Keratinocyte (primary cell): Measurements from ENCODE around the gene XPC. TPM values are rescaled to one million over a fixed set of nuclear protein-coding genes. Genes with fewer than 3 reads are reported as not detected.

ENCODE experiments used
- DNase-seq: peaks from one replicate; pipeline ENCODE4 v3.0.0-alpha.2; 2011; ENCODE audit warnings: low read depth, missing footprints, low spot score
- FAIRE-seq: peaks from 2 replicates; lab custom pipeline; 2011; peaks lifted over from hg19 to GRCh38; lab: Jason Lieb, UNC
- H2AFZ ChIP-seq: 2 replicates; pipeline ENCODE4 v1.6.0; 2012; ENCODE audit warnings: low read length, control low read depth, inconsistent platforms; ENCODE audit not compliant: control insufficient read depth
- H3K27ac ChIP-seq: 2 replicates; pipeline ENCODE4 v1.5.1; 2011; ENCODE audit warnings: low read length; ENCODE audit not compliant: control insufficient read depth, insufficient read depth
- H3K27me3 ChIP-seq: 3 replicates; pipeline ENCODE4 v1.6.0; 2011; ENCODE audit warnings: low read length; ENCODE audit not compliant: control insufficient read depth, insufficient read depth; ENCODE audit errors: extremely low read depth
- H3K36me3 ChIP-seq, 2 experiments: 2 replicates in 1 of 2; 3 replicates in 1 of 2; pipeline ENCODE4 v1.5.1; 2011; ENCODE audit warnings: low read length in 2 of 2, mild to moderate bottlenecking in 1 of 2; ENCODE audit not compliant: control insufficient read depth in 2 of 2, insufficient read depth in 2 of 2; ENCODE audit errors: extremely low read depth in 1 of 2
- H3K4me1 ChIP-seq: 3 replicates; pipeline ENCODE4 v1.5.1; 2011; ENCODE audit warnings: low read length; ENCODE audit not compliant: control insufficient read depth, insufficient read depth; ENCODE audit errors: extremely low read depth
- H3K4me2 ChIP-seq: 3 replicates; pipeline ENCODE4 v1.6.0; 2011; ENCODE audit warnings: low read depth, low read length; ENCODE audit not compliant: control insufficient read depth, insufficient read depth; ENCODE audit errors: extremely low read depth
- H3K4me3 ChIP-seq, 3 experiments: fragments of 200-600 bp in 1 of 3; sonication (generic) in 1 of 3; 2 replicates in 2 of 3; 3 replicates in 1 of 3; pipeline ENCODE4 v1.5.1; 2011 to 2016; ENCODE audit warnings: low read length in 3 of 3, mild to moderate bottlenecking in 3 of 3, control low read depth in 2 of 3, inconsistent platforms in 1 of 3, low read depth in 1 of 3, mixed read lengths in 1 of 3, mixed run types in 1 of 3, moderate library complexity in 1 of 3; ENCODE audit not compliant: control insufficient read depth in 2 of 3, insufficient read depth in 2 of 3; ENCODE audit errors: extremely low read depth in 1 of 3
- H3K79me2 ChIP-seq: 2 replicates; pipeline ENCODE4 v1.6.0; 2012; ENCODE audit warnings: low read length; ENCODE audit not compliant: control insufficient read depth, insufficient read depth
- H3K9ac ChIP-seq: 3 replicates; pipeline ENCODE4 v1.6.0; 2011; ENCODE audit warnings: low read length; ENCODE audit not compliant: control insufficient read depth, insufficient read depth; ENCODE audit errors: extremely low read depth
- H3K9me1 ChIP-seq: 3 replicates; pipeline ENCODE4 v1.6.0; 2011; ENCODE audit warnings: low read length; ENCODE audit not compliant: control insufficient read depth, insufficient read depth; ENCODE audit errors: extremely low read depth
- H3K9me3 ChIP-seq: 2 replicates; pipeline ENCODE4 v1.5.1; 2012; ENCODE audit warnings: low read depth, low read length; ENCODE audit not compliant: control insufficient read depth
- H4K20me1 ChIP-seq: 3 replicates; pipeline ENCODE4 v1.6.0; 2011; ENCODE audit warnings: low read length; ENCODE audit not compliant: control insufficient read depth, insufficient read depth; ENCODE audit errors: extremely low read depth
- EZH2 ChIP-seq: IDR thresholded peaks from one replicate; pipeline ENCODE4 v1.6.1; 2012; ENCODE audit warnings: inconsistent platforms, mild to moderate bottlenecking, low read length, moderate library complexity
- dilution Hi-C: fragments of 300-500 bp; cut with MboI; formaldehyde crosslinking; loops from one replicate; pipeline ENCODE4 v1.7.0; 2020; ENCODE audit warnings: low sequenced_read_pairs; ENCODE audit not compliant: extremely low pct_ligation_motif_present
- polyA plus RNA-seq, 5 experiments: library from polyadenylated mRNA; depleted of rRNA in 3 of 5; stranded (reverse) in 3 of 5; stranded (forward) in 1 of 5; unstranded in 1 of 5; fragments of >200 nt; gene quantifications; 1 replicate in 1 of 5; 2 replicates in 3 of 5; 3 replicates in 1 of 5; pipeline versions ENCODE4 v1.2.1 to v1.2.3, GENCODE V29; 2011 to 2012; ENCODE audit warnings: missing spikeins in 2 of 5, low read depth in 1 of 5, low replicate concordance in 1 of 5
- TF ChIP-seq, protein P1 (sequence below), 3 experiments: IDR thresholded peaks in 1 of 3; conservative IDR thresholded peaks in 1 of 3; optimal IDR thresholded peaks in 1 of 3; 2 replicates in 2 of 3; 3 replicates in 1 of 3; pipeline versions ENCODE3 to v1.5.1; 2011; ENCODE audit warnings: low read length in 3 of 3, mild to moderate bottlenecking in 3 of 3, moderate library complexity in 2 of 3, control low read depth in 1 of 3, inconsistent platforms in 1 of 3; ENCODE audit not compliant: insufficient read depth in 2 of 3; ENCODE audit errors: extremely low read depth in 1 of 3

The XPC gene
- polyA plus RNA-seq, 1 donor (not counting 4 experiments of a cell fraction or from before 2014, with no cell fraction given): 24.9 TPM

DNA sequence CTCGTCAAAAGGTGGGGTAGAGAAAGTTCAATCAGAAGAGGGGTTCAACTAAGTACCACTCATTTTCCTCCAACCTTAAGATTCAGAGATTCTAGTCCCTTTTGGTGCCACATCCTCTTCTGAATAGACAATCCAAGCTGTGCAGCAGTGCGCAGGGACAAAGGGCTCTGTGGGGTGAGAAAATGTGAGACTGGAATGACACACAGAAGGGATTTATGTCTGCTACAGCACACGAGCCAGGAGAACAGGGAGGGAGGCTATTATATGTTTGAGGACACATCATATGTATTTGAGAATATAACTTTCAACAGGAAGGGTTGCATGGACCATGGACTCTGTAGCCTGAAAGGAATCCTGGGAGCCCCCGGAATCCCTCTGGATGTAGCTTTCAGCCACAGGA, 33.2 kb upstream of the XPC start:
- Histone ChIP-seq H3K9me1 (no peaks in the 10 kb centered on the region), H3K9ac (no peak overlapping the region), H3K4me1 (no peaks in the 10 kb centered on the region), H3K27me3 (no peaks in the 10 kb centered on the region), H3K4me3 (no peak overlapping the region), H3K27ac (no peak overlapping the region), H3K79me2 (no peaks in the 10 kb centered on the region), H3K9me3 (no peaks in the 10 kb centered on the region), H3K4me2 (no peak overlapping the region), H2AFZ (no peak overlapping the region), H4K20me1 (no peaks in the 10 kb centered on the region), H3K36me3 (no peaks in the 10 kb centered on the region)
- no peak for DNase-seq
- dilution Hi-C loops: no loop called here
- no peak for TF ChIP-seq EZH2
- TF ChIP-seq, protein P1, sequence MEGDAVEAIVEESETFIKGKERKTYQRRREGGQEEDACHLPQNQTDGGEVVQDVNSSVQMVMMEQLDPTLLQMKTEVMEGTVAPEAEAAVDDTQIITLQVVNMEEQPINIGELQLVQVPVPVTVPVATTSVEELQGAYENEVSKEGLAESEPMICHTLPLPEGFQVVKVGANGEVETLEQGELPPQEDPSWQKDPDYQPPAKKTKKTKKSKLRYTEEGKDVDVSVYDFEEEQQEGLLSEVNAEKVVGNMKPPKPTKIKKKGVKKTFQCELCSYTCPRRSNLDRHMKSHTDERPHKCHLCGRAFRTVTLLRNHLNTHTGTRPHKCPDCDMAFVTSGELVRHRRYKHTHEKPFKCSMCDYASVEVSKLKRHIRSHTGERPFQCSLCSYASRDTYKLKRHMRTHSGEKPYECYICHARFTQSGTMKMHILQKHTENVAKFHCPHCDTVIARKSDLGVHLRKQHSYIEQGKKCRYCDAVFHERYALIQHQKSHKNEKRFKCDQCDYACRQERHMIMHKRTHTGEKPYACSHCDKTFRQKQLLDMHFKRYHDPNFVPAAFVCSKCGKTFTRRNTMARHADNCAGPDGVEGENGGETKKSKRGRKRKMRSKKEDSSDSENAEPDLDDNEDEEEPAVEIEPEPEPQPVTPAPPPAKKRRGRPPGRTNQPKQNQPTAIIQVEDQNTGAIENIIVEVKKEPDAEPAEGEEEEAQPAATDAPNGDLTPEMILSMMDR (optimal IDR thresholded peaks at IDR 0.05 in 1 of 3, IDR thresholded peaks at IDR 0.05 in 1 of 3, conservative IDR thresholded peaks at IDR 0.05 in 1 of 3; ENCODE audit: extremely low read depth in 1 of 3, insufficient read depth in 2 of 3, low read length in 3 of 3): no peak
- no peak for FAIRE-seq

DNA sequence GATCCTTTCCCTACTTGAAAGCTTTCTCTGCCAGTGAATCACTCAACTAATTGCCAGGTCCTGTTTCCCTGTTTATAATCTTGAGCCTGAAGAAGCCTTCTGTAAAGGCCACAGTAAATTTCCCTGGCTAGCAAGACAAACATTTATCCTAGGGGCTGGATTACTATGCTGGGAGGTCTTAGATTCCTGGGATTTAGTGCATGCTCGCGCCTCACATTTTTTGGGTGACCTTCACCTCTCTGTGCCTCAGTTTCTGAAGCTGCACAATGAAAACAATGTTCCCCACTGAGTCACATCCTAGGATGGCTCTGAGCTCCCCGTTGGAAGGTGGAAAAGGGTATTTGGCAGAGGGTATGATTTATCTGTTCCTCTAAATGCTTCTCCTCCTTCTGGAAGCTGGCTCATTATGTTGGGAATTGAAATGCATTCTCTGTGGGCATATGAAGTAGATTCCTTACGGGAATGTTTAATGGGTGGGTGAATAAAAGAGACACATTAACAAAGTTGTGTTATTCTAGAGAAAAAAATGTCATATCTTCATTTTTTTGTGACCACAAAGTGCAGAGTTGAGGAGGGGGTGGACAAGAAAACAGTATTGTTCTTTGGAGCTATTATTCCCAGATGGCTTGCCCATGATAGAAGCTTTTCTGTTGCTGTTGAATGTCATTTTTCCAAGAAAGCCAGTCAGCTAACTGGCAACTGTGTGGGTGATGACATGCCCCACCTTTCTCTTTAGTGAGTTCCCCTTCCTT, 32.6 kb upstream of the XPC start:
- no peak for TF ChIP-seq EZH2
- Histone ChIP-seq H3K9ac (no peak overlapping the region), H3K4me2 (no peak overlapping the region), H3K79me2 (no peaks in the 10 kb centered on the region), H4K20me1 (no peaks in the 10 kb centered on the region), H3K36me3 (no peaks in the 10 kb centered on the region), H3K9me3 (no peaks in the 10 kb centered on the region), H3K4me3 (no peak overlapping the region), H2AFZ (no peak overlapping the region), H3K4me1 (no peaks in the 10 kb centered on the region), H3K9me1 (no peaks in the 10 kb centered on the region), H3K27ac (no peak overlapping the region), H3K27me3 (no peaks in the 10 kb centered on the region)
- FAIRE-seq (no peak), DNase-seq (no peak)
- dilution Hi-C loops: no loop called here
